HG03039 (cell line): ENCODE results near the gene PROSER2.

Experiments
- ATAC-seq: cut with Tn5 transposase; IDR thresholded peaks from one replicate; pipeline ENCODE4 v1.9.1; 2021; ENCODE audit warnings: mild to moderate bottlenecking, moderate library complexity; ENCODE audit not compliant: unreplicated experiment

Gene PROSER2

DNA sequence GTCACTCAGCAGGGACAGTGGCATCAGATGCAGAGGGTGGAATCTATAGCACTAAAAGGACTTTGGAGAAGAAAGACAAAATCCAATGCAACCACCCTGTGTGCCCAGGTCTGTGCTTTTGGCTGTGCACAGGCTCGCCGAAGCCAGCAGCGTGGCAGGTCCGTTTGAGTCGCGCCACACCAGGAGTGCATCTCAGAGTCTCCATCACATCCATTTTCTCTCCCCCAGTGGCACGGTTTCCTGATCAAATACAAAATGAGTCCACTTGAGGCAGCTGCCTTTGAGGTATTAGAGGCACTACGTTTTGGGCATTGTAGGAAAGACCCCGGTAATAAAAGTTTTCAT lies 23.4 kb upstream of the PROSER2 start:
- ATAC-seq: no peak

- ATAC-seq: no peak
Measured at GRCh38 chr10:11804336-11804735, 18.8 kb upstream of the PROSER2 start.

- ATAC-seq: no peak
Measured at GRCh38 chr10:11805792-11806191, 17.4 kb upstream of the PROSER2 start.

- ATAC-seq: no peak
Measured at GRCh38 chr10:11806706-11807105, 16.4 kb upstream of the PROSER2 start.

GRCh38 chr10:11808808-11809207 lies 14.3 kb upstream of the PROSER2 start:
- ATAC-seq: no peak

DNA sequence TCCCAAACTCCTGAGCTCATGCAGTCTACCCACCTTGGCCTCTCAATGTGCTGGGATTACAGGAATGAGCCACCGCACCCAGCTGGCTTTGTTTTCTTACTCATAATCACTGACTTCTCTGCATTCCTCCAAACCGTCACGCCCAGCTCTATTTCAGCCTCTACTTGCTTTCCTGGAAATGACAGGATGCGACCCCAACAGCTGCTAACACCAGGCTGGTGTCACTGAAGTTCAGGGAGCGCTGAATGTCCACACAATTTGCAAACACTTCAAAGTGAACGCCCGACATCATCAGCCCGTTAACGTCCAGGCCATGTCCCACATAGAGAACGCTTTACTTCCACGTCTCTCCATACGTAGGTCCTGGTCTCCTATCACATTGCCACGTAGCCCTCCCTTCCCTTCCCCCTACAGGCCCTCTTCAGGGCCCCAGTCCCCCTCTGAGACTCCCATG lies 12.8 kb upstream of the PROSER2 start:
- no peak for ATAC-seq

DNA sequence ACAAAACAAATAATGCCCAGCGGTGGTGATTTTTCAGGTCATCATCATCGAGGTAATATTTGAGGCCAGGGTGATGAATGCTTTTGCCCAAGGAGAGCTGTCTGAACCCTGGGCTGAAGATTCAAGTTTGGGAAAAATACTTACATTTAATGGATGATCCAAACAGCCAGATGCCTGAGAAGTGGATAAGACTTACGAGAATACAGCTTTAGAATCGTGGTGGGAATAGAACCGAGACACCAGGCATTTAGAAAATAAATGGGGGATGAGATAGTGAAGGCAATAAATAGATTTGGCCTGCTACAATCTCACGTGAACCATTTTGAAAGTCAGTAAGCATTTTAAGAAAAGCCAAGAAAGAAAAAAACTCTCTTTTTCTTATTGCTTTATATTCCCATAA lies 12.2 kb upstream of the PROSER2 start:
- no peak for ATAC-seq

GRCh38 chr10:11813177-11813576 lies 10.0 kb upstream of the PROSER2 start:
- ATAC-seq: no peak

- no peak for ATAC-seq
Measured at GRCh38 chr10:11813855-11814567, 9.1 kb upstream of the PROSER2 start.

DNA sequence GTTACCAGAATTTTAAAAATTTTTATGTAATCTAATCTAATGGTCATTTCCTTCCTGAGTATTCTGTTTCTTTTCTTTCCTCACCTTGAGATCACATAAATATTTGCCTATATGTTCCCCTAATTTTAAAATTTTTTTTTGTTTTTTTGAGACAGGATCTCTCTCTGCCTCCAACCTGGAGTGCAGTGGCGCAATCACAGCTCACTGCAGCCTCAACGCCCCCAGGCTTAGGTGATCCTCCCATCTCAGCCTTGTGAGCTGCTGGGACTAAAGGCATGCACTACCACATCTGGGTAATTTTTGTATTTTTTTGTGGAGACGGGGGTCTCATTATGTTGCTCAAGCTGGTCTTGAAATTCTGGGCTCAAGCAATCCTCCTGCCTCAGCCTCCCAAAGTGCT lies 4.1 kb upstream of the PROSER2 start:
- no peak for ATAC-seq

- ATAC-seq: no peak
Measured at GRCh38 chr10:11822026-11822756, 965 bp upstream of the PROSER2 start.

GRCh38 chr10:11822809-11823121 lies 391 bp upstream of the PROSER2 start:
- no peak for ATAC-seq

- ATAC-seq: no peak
Measured at GRCh38 chr10:11823989-11824346, 812 bp downstream of the PROSER2 start.

DNA sequence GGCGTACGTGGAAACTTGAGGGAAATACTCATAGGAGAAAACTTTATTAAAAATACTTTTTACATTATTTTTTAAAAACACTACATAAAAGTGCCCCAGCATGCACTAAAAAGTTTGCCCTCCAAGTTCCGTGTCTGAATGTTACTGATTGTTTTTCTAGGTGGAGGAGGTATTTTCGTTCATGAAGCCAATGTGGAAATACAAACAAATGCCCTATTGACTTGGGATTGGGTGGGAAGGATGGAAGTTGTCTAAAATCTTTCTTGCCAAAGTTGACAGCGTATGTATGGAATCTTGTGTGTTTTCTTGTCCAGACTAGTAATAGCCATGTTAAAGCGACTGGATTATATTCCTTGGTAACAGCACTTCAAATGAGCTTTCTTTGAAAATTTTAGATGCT lies 1.2 kb downstream of the PROSER2 start:
- ATAC-seq: no peak

- no peak for ATAC-seq
Measured at GRCh38 chr10:11824825-11825224, 1.7 kb downstream of the PROSER2 start.

- ATAC-seq: no peak
Measured at GRCh38 chr10:11825796-11826414, 2.7 kb downstream of the PROSER2 start.

DNA sequence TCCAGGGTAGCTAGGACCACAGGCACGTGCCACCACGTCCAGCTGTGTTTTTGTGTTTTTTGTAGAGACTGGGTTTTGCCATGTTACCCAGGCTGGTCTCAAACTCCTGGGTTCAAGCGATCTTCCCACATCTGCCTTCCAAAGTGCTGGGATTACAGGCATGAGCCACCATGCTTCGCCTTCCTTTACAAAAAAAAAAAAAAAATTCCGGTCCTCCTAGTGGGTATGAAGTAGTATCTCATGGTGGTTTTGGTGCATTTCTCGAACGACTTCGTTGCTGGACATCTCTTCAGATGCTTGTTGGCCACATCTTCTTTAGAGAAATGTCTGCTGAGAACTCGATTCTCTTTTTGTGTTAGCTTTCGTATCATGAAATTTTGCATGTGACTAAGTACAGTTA lies 3.9 kb downstream of the PROSER2 start:
- ATAC-seq: no peak

DNA sequence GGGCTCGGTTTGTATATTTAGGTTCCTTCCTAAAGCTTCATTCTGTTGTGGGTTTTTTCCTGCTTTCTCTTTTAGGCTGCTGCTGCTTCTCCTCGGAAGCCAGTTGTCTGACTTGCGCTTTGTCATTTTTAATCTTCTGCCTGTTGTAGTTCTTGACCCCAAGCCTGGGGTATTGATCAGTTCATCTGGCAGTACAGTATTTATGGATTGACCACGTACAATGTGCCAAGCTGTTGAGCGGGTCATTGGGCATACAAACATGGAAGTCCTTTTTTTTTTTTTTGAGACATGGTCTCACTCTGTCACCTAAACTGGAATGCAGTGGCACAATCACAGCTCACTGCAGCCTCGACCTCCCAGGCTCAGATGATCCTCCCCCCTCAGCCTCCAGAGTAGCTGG lies 4.3 kb downstream of the PROSER2 start:
- no peak for ATAC-seq

DNA sequence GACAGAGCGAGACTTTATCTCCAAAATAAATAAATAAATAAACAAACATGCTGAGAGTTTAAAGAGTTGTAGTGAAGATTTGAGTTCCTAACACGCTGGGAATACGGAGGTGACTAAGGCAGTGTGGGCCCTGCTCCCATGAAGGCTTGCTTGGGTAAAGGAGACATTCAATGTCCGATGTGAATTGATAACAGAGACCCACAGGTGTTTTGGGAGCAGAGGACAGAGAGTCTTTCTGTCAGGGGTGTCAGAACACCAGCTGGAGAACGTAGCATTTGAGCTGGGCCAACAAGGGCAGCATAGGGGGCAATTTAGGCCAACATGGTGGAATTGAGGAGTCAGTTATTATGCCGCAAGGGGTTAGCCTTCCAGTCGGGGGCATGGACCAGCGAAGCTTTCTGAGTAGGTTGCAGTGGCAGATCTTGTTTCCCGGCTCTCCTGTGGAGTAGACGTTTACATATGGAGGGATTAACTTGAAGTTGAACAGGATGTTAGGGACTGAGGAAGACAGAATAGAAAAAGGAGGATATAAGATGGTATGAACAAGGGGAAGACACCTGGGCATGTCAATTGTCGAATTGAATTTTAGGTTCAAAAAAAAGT lies 5.6 kb downstream of the PROSER2 start:
- ATAC-seq: no peak

- ATAC-seq: no peak
Measured at GRCh38 chr10:11830836-11831519, 7.8 kb downstream of the PROSER2 start.

DNA sequence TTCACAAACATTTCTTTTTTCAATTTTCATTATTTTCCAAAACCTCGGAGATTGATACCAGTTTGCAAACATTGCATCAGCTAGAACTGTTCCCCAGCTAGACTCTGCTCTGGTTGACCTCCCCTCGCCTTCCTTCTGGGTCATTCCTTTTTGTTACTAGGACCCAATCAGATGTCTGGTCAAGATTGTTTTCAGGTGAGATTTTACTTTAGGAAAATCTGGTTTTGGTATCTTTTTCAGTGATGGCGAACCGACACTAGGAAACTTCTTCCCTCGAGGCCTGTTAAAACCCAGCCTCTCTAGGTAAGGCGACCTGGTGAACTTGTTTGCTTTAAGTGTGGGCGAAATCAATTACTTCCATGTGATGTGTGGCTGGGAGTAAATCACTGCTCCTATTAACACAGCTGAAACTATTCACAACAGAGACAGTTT lies 8.4 kb downstream of the PROSER2 start:
- no peak for ATAC-seq
